GM21619 (cell line): ENCODE data around the gene PGLYRP2.

Experiments
- ATAC-seq: cut with Tn5 transposase; IDR thresholded peaks from one replicate; pipeline ENCODE4 v1.9.1; 2021; ENCODE audit not compliant: unreplicated experiment

The PGLYRP2 gene

DNA sequence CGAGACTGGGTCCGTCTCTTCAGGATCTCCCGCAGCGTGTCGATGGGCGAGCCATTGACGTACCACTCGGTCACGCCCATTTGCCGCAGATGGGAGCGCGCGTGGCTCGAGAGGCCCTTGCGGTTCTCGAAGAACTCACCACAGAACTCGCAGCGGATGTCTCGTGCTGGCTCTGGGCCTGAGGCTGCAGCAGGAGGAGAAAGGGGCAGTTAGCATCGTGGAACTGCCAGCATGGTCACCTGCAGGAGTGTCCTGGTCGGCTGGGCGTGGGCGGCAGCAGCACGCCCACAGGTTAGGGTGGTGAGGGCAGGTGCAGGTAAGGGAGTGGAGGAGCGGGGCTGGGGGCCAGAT, 52.0 kb downstream of the PGLYRP2 start:
- no peak for ATAC-seq

DNA sequence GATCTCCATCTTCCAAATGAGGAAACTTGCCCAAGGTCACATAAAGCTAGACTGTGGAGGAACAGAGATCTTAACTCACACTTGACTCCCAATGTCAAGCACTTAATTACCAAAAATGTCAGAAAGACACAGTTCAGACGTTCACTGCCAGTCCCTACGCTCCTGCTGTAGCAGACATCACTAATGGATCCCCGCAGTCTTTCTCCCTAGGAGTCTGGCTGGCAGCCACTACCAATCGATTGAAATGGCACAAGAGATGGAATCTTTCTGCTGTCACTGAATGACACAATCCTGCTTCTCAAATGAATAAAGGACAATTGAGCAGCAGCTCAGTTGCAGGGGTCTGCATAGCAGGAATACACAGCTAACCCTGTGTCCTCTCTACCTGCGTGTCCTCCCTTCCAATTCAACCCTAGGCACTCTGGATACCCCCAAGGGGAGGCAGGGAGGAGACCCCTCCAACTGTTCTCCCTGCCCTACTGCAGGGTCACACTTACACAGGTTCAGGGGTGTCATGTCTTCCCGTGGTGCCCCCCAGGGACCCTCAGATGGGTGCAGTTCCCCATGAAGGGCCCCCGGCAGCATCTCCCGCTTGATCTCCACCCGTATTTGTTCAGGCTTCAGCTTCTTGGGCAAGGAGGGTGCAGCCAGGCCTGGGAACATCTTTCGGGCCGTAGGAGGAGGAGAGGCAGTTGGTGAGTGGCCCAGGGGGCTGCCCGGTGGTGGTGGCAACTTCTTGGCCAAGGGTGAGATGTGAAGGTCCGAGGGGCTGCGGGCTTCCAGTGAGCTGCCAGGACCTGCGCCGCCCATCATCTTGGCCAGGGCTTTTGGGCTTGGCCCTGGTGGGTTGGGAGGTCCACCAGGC, 52.6 kb downstream of the PGLYRP2 start:
- no peak for ATAC-seq

DNA sequence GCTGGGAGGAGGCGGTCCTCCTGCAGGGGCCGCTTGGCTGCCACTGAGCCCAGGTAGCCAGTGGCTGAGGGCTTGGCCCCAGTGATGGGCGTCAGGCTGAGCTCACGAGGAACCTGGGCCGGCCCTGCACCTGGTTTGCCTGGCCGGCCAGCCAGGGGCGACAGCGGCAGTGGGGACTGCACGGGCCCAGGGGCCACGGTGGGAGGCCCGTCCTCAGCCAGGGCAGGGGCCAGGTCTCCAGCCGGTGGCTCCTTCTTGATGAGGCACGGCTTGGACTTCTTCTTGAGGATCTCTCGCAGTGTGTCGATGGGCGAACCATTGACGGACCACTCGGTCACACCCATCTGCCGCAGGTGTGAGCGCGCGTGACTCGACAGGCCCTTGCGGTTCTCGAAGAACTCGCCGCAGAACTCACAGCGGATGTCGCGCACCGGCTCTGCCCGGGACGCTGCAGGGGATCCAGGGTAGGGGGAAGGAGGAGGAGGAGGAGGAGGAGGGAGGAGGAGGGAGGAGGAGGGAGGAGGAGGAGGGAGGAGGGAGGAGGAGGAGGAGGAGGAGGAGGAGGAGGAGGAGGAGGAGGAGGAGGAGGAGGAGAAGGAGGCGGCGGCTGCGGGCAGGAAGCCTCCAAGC, 53.9 kb downstream of the PGLYRP2 start:
- no peak for ATAC-seq

- ATAC-seq = no peak
These were observed 54.5 kb downstream of the PGLYRP2 start for GRCh38 chr19:15424692-15425272.

GRCh38 chr19:15424121-15424520, 55.2 kb downstream of the PGLYRP2 start:
- ATAC-seq = no peak

GRCh38 chr19:15423130-15423529, 56.2 kb downstream of the PGLYRP2 start:
- no peak for ATAC-seq

DNA sequence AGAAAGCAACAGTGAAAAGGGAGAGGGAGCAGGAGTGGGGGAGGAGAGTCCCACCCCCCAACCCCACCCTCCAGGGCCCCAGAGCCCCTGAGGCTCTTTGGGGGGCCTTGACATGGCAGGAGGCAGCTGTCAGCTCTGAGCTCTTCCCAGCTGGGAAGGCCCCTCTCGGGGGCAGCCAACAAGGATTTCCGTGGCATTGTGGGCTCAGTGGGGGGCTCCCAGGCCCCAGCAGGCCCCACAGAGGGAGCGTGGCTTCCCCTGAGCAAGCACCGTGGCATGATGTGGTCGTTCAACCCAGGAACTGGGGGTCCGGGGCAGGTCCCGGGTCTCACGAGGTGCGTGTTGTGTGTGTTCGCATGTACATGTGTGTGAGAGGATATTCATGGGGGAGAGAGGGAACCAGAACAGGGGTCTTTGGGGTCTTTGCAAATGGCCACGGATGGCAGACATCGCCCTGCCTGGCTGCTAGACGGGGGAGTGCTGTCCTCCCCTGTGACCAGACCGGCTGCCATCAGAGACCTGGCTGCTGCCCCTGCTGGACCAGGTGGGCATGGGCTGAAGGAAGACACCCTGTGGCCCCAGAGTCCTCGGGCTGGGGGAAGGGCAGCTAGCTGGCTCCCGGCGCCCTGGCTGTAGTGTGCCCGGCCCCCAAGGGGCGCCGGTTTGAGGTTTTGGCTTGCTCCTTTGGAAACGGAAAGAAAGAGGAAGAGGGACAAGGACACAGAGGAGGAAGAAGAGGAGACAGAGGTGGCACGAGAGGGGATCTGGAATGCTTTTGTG, 56.8 kb downstream of the PGLYRP2 start:
- ATAC-seq = no peak

DNA sequence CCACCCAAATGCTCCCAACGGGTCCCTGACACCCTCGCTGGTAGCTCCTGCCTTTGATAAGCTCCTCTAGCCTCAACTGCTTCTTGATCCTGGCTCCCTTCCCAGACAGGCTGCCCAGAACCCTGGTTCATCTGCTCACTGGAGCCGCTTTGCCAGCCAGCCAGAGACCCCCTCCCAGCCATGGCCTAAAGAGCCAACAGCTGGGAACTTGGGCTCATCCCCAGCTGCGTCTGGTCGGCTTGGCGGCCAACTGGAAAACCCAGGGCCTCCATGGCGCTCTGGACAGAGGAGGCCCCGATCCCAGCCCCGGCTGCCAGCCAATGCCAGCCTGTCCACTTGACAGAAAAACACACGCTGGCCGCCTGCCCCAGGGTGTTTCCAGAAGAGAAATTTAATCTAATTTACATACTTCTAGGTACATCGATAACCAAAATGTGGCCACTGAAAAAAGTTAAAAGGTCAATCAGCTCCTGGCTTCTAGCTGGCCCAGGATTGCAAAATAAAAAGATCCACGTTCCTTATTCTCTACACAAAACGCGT, 57.5 kb downstream of the PGLYRP2 start:
- no peak for ATAC-seq

DNA sequence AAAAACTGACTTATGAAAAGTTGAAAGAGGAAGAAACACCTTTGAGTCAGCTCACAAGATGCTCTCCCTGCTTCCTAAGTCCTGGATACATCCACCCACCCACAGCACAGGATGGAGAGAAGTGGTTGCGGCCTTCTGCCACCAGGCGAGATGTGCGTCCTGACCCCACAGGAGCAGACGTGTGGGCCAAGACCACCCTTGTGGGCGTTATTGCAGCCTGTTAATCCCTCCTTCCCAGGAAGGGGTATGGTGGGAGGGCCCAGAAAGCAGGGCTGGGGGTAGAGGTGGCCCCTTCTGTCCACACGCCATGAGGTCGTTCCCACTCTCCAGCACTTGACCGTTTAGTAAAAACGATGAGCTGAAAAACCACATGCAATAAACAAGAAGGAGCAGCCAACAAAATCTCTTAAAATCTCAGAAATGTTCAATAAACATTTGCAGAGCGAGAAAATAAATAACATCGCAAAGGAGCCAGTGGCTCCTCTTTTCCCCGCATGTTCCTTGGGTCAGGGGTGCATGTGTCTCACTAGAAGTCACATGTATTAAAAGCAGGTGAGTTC, 58.1 kb downstream of the PGLYRP2 start:
- ATAC-seq = no peak

- ATAC-seq = no peak
These were observed 59.8 kb downstream of the PGLYRP2 start for GRCh38 chr19:15419413-15420025.
